ENCODE measurements around the gene NDUFS4. TPM values are rescaled to one million over a fixed set of nuclear protein-coding genes. Genes with fewer than 3 reads are reported as not detected.

The NDUFS4 gene
- polyA plus RNA-seq, 1 of the 3 experiments (the other 2 are of a cell fraction), result 104 TPM

- CTCF ChIA-PET, result no interaction called here
- no peaks in the 10 kb centered on the region for H3K4me1 ChIP-seq (ENCODE audit: control insufficient read depth in 1 of 2, insufficient read depth in 2 of 2, low read depth in 1 of 2, low read length in 1 of 2)
- H3K4me3 ChIP-seq (ENCODE audit: low read depth in 2 of 2, low read length in 1 of 2), result no peak overlapping the region
- no peaks in the 10 kb centered on the region for H3K27me3 ChIP-seq (ENCODE audit: insufficient read depth)
- no peak overlapping the region for H2AFZ ChIP-seq (ENCODE audit: low read depth)
- POLR2A ChIA-PET, result no interaction called here
- no peak overlapping the region for H3K27ac ChIP-seq (ENCODE audit: low read depth in 2 of 2, low read length in 1 of 2)
- no peaks in the 10 kb centered on the region for H3K9me2 ChIP-seq
- TF ChIP-seq IRF3 (IDR thresholded peaks at IDR 0.05; ENCODE audit: low read depth, low read length) (no peak), MEF2A (IDR thresholded peaks at IDR 0.05; ENCODE audit: borderline replicate concordance, low read depth) (no peak), ZBTB33 (IDR thresholded peaks at IDR 0.05; ENCODE audit: borderline replicate concordance, low read depth) (no peak), RAD21 (IDR thresholded peaks at IDR 0.05; ENCODE audit: low read length) (no peak), CHD2 (IDR thresholded peaks at IDR 0.05; ENCODE audit: low read length, partially characterized antibody) (no peak), FOSL2 (IDR thresholded peaks at IDR 0.05; ENCODE audit: borderline replicate concordance, low read depth) (no peak), RFX5 (IDR thresholded peaks at IDR 0.05; ENCODE audit: low read length) (no peak), ELF1 (IDR thresholded peaks at IDR 0.05) (no peak), EZH2phosphoT487 (IDR thresholded peaks at IDR 0.05; ENCODE audit: borderline replicate concordance, low read depth) (no peak), GABPA (IDR thresholded peaks at IDR 0.05; ENCODE audit: low read depth) (no peak), SIN3A (IDR thresholded peaks at IDR 0.05; ENCODE audit: borderline replicate concordance, low read depth, low read length) (no peak), FOXJ3 (CRISPR knock-in tag; IDR thresholded peaks at IDR 0.05) (no peak), GATA2 (CRISPR knock-in tag; IDR thresholded peaks at IDR 0.05) (no peak)
- WGBS (ENCODE audit: low lambda C conversion rate), result 100% methylated on average over 1 of the region's 1 CpG
- H3K79me2 ChIP-seq (ENCODE audit: insufficient read depth), result no peaks in the 10 kb centered on the region; the same call in 1 of the 2 replicates
- H3K4me2 ChIP-seq, result no peak overlapping the region
- H3K36me3 ChIP-seq (replicated peaks in 1 of 2; ENCODE audit: control insufficient read depth in 1 of 2, insufficient read depth in 2 of 2, low read length in 1 of 2), result peaks cover 2 to 9% of the 10 kb centered on the region in 2 experiments
- H3K9me3 ChIP-seq, result no peaks in the 10 kb centered on the region
- no peaks in the 10 kb centered on the region for H4K20me1 ChIP-seq (ENCODE audit: insufficient read depth)
- DNase-seq, result no peak
- no peak overlapping the region for H3K9ac ChIP-seq
- peaks cover 3% of the 10 kb centered on the region for H3F3A ChIP-seq (replicated peaks; ENCODE audit: insufficient read depth)
These were observed 113.7 kb downstream of the NDUFS4 start for GRCh38 chr5:53674121-53674520.

DNA sequence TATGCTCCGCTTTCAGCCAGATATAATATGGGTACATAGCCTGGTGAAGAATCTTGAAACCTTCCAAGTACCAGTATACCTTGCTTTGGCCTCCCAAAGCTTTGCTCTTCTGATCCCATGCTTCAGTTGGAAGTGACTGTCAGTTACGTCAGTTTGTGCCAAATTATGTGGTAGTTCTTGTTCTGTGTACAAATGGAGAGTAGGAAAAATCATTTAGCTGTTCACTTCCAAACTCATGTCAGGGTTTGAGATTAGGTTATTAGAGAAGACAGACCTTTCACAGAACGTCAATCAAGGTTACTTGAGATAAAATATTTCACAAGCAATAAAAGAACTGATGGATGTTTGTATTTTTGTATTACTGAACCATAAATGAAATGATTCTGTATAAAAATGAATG, 117.2 kb downstream of the NDUFS4 start:
- WGBS (ENCODE audit: low lambda C conversion rate), result 96% methylated on average over 3 of the region's 3 CpGs
- H3K9ac ChIP-seq, result no peak overlapping the region
- no peaks in the 10 kb centered on the region; the same call in 1 of the 2 replicates for H3K79me2 ChIP-seq (ENCODE audit: insufficient read depth)
- TF ChIP-seq, protein P1, sequence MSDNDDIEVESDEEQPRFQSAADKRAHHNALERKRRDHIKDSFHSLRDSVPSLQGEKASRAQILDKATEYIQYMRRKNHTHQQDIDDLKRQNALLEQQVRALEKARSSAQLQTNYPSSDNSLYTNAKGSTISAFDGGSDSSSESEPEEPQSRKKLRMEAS (IDR thresholded peaks at IDR 0.05; ENCODE audit: low read depth), result no peak
- no peak overlapping the region for H3K4me2 ChIP-seq
- H3K4me1 ChIP-seq (ENCODE audit: control insufficient read depth in 1 of 2, insufficient read depth in 2 of 2, low read depth in 1 of 2, low read length in 1 of 2), result no peaks in the 10 kb centered on the region
- H3K9me2 ChIP-seq, result no peaks in the 10 kb centered on the region
- H3K4me3 ChIP-seq (ENCODE audit: low read depth in 2 of 2, low read length in 1 of 2), result no peak overlapping the region
- H3K9me3 ChIP-seq, result no peaks in the 10 kb centered on the region
- H3K36me3 ChIP-seq (replicated peaks in 1 of 2; ENCODE audit: control insufficient read depth in 1 of 2, insufficient read depth in 2 of 2, low read length in 1 of 2), result peaks cover 0 to 19% of the 10 kb centered on the region in 2 experiments
- no peaks in the 10 kb centered on the region for H4K20me1 ChIP-seq (ENCODE audit: insufficient read depth)
- POLR2A ChIA-PET, result no interaction called here
- CTCF ChIA-PET, result no interaction called here
- H3K27ac ChIP-seq (ENCODE audit: low read depth in 2 of 2, low read length in 1 of 2), result no peak overlapping the region
- no peak overlapping the region for H2AFZ ChIP-seq (ENCODE audit: low read depth)
- no peak for DNase-seq
- H3K27me3 ChIP-seq (ENCODE audit: insufficient read depth), result no peaks in the 10 kb centered on the region
- H3F3A ChIP-seq (replicated peaks; ENCODE audit: insufficient read depth), result peaks cover 3% of the 10 kb centered on the region
